H9 (cell line): ENCODE data around the gene PKN3. TPM values are rescaled to one million over a fixed set of nuclear protein-coding genes. Genes with fewer than 3 reads are reported as not detected.

ENCODE experiments used
- DNase-seq: peaks from one replicate; pipeline ENCODE4 v3.0.0-alpha.2; 2017
- H2AFZ ChIP-seq: one replicate; pipeline ENCODE4 v1.6.1; 2013; ENCODE audit warnings: mild to moderate bottlenecking, low read length, control low read depth, moderate library complexity
- H2AK5ac ChIP-seq: 2 replicates; pipeline ENCODE4 v1.6.1; 2013; ENCODE audit warnings: low read length, control low read depth, mixed read lengths; ENCODE audit not compliant: insufficient read length
- H2BK120ac ChIP-seq: one replicate; pipeline ENCODE4 v1.6.1; 2013; ENCODE audit warnings: low read depth, mild to moderate bottlenecking, low read length, control low read depth, inconsistent platforms; ENCODE audit not compliant: poor library complexity, severe bottlenecking
- H2BK12ac ChIP-seq: 2 replicates; pipeline ENCODE4 v1.6.1; 2013; ENCODE audit warnings: low read length, control low read depth, mixed read lengths, low read depth; ENCODE audit not compliant: insufficient read length
- H2BK15ac ChIP-seq: 2 replicates; pipeline ENCODE4 v1.6.1; 2013; ENCODE audit warnings: low read depth, low read length, control low read depth
- H2BK20ac ChIP-seq: one replicate; pipeline ENCODE4 v1.6.1; 2013; ENCODE audit warnings: low read depth, mild to moderate bottlenecking, low read length, control low read depth, inconsistent platforms; ENCODE audit not compliant: poor library complexity, severe bottlenecking
- H2BK5ac ChIP-seq: 2 replicates; pipeline ENCODE4 v1.6.1; 2013; ENCODE audit warnings: low read length, control low read depth, mixed read lengths; ENCODE audit not compliant: insufficient read length
- H3K14ac ChIP-seq: 2 replicates; pipeline ENCODE4 v1.6.1; 2013; ENCODE audit warnings: low read length, control low read depth; ENCODE audit not compliant: insufficient read depth
- H3K18ac ChIP-seq: 2 replicates; pipeline ENCODE4 v1.6.1; 2013; ENCODE audit warnings: low read depth, mild to moderate bottlenecking, mixed read lengths, low read length, control low read depth; ENCODE audit not compliant: insufficient read length
- H3K23ac ChIP-seq: 2 replicates; pipeline ENCODE4 v1.6.1; 2013; ENCODE audit warnings: low read length, control low read depth, mixed read lengths, low read depth; ENCODE audit not compliant: insufficient read length
- H3K23me2 ChIP-seq: 2 replicates; pipeline ENCODE4 v1.6.1; 2013; ENCODE audit warnings: low read depth, mild to moderate bottlenecking, mixed read lengths, low read length, control low read depth; ENCODE audit not compliant: insufficient read length, poor library complexity, severe bottlenecking
- H3K27ac ChIP-seq: 2 replicates; pipeline ENCODE4 v1.5.1; 2013; ENCODE audit warnings: low read length, control low read depth, mixed read lengths, low read depth; ENCODE audit not compliant: insufficient read length
- H3K27me3 ChIP-seq: 2 replicates; pipeline ENCODE4 v1.6.1; 2013; ENCODE audit warnings: low read length, control low read depth, inconsistent platforms; ENCODE audit not compliant: insufficient read depth
- H3K4ac ChIP-seq: 2 replicates; pipeline ENCODE4 v1.6.1; 2013; ENCODE audit warnings: low read depth, mild to moderate bottlenecking, control low read depth, inconsistent platforms, low read length, moderate library complexity
- H3K4me1 ChIP-seq: 2 replicates; pipeline ENCODE4 v1.6.1; 2013; ENCODE audit warnings: low read length, control low read depth, inconsistent platforms; ENCODE audit not compliant: insufficient read depth
- H3K4me2 ChIP-seq: 2 replicates; pipeline ENCODE4 v1.6.1; 2013; ENCODE audit warnings: low read length, control low read depth, mixed read lengths; ENCODE audit not compliant: insufficient read length, insufficient read depth
- H3K56ac ChIP-seq: 2 replicates; pipeline ENCODE4 v1.6.1; 2013; ENCODE audit warnings: low read depth, mild to moderate bottlenecking, mixed read lengths, low read length, control low read depth; ENCODE audit not compliant: insufficient read length
- H3K79me1 ChIP-seq: 2 replicates; pipeline ENCODE4 v1.6.1; 2013; ENCODE audit warnings: low read depth, mild to moderate bottlenecking, moderate library complexity, low read length, control low read depth, inconsistent platforms; ENCODE audit not compliant: insufficient read depth, poor library complexity, severe bottlenecking
- H3K79me2 ChIP-seq: 2 replicates; pipeline ENCODE4 v1.6.1; 2013; ENCODE audit warnings: low read length, control low read depth, inconsistent platforms; ENCODE audit not compliant: insufficient read depth
- H3K9ac ChIP-seq: 2 replicates; pipeline ENCODE4 v1.6.1; 2013; ENCODE audit warnings: low read length, control low read depth, mixed read lengths; ENCODE audit not compliant: insufficient read length; ENCODE audit errors: extremely low read depth
- H3K9me3 ChIP-seq: one replicate; pipeline ENCODE4 v1.6.1; 2013; ENCODE audit warnings: low read depth, low read length, inconsistent platforms; ENCODE audit not compliant: control insufficient read depth
- H3T11ph ChIP-seq: one replicate; pipeline ENCODE4 v1.6.1; 2013; ENCODE audit warnings: mild to moderate bottlenecking, low read length, control low read depth, inconsistent platforms
- H4K20me1 ChIP-seq: one replicate; pipeline ENCODE4 v1.6.1; 2013; ENCODE audit not compliant: control insufficient read depth, insufficient read length, insufficient read depth
- H4K5ac ChIP-seq: 2 replicates; pipeline ENCODE4 v1.6.1; 2013; ENCODE audit warnings: low read depth, mild to moderate bottlenecking, mixed read lengths, low read length, control low read depth; ENCODE audit not compliant: insufficient read length
- H4K8ac ChIP-seq: replicated peaks from 2 replicates; pipeline ENCODE4 v1.6.1; 2013; ENCODE audit warnings: low read length, control low read depth, mixed read lengths, low read depth; ENCODE audit not compliant: insufficient read length
- H4K91ac ChIP-seq: 2 replicates; pipeline ENCODE4 v1.6.1; 2013; ENCODE audit warnings: low read depth, mild to moderate bottlenecking, moderate library complexity, mixed read lengths, low read length, control low read depth; ENCODE audit not compliant: insufficient read length
- H3K27ac Mint-ChIP-seq, 3 experiments: 2 replicates in 2 of 3; 3 replicates in 1 of 3; pipeline ENCODE4 v1.8.0; 2020 to 2021; ENCODE audit warnings: mixed read lengths in 3 of 3, mild to moderate bottlenecking in 1 of 3, moderate library complexity in 1 of 3
- H3K27me3 Mint-ChIP-seq: 2 replicates; pipeline ENCODE4 v1.8.0; 2021; ENCODE audit warnings: low read depth, mild to moderate bottlenecking, moderate library complexity, mixed read lengths
- H3K36me3 Mint-ChIP-seq, 3 experiments: 2 replicates in 2 of 3; 3 replicates in 1 of 3; pipeline ENCODE4 v1.8.0; 2020 to 2021; ENCODE audit warnings: low read depth in 3 of 3, mixed read lengths in 3 of 3; ENCODE audit not compliant: insufficient read depth in 1 of 3
- H3K4me1 Mint-ChIP-seq, 2 experiments: 2 replicates each; pipeline ENCODE4 v1.8.0; 2020; ENCODE audit warnings: mixed read lengths in 2 of 2
- H3K4me3 Mint-ChIP-seq, 2 experiments: 2 replicates in 1 of 2; 3 replicates in 1 of 2; pipeline ENCODE4 v1.8.0; 2020 to 2021; ENCODE audit warnings: mild to moderate bottlenecking in 2 of 2, mixed read lengths in 2 of 2, moderate library complexity in 1 of 2
- H3K9me3 Mint-ChIP-seq, 2 experiments: 2 replicates in 1 of 2; 3 replicates in 1 of 2; pipeline ENCODE4 v1.8.0; 2020; ENCODE audit warnings: mild to moderate bottlenecking in 2 of 2, mixed read lengths in 2 of 2, moderate library complexity in 1 of 2
- CTCF ChIP-seq: fragments of 200-600 bp; sonication (generic); conservative IDR thresholded peaks from 3 replicates; pipeline ENCODE4 v1.8.0; 2021; ENCODE audit warnings: antibody characterized with exemption, mild to moderate bottlenecking
- WGBS: extraction: QIAGEN DNeasy Blood & Tissue Kit; methylation state at CpG from one replicate; pipeline ENCODE4 v1.1.7; 2013; ENCODE audit warnings: missing lambda C conversion rate, low lambda C conversion rate, mixed read lengths; ENCODE audit not compliant: insufficient read length; ENCODE audit errors: extremely low coverage; 5-methylcytosine and 5-hydroxymethylcytosine counted together
- total RNA-seq: library from RNA; stranded (reverse); gene quantifications from 2 replicates; pipeline ENCODE4 v1.2.1, GENCODE V29; 2021

Gene PKN3
- total RNA-seq, 1 experiment from 2014 or later = 25.0 TPM

- H3K36me3 Mint-ChIP-seq = peaks cover 0 to 4% (median 0%) of the 10 kb centered on the region in 3 experiments; a peak in 2 of 7 replicates
- peaks cover 7% of the 10 kb centered on the region for H3K23me2 ChIP-seq
- H3K27ac Mint-ChIP-seq = no peak overlapping the region
- peaks cover under 1% of the 10 kb centered on the region; the same call in 1 of the 2 replicates for H3K27me3 Mint-ChIP-seq
- H3K27ac ChIP-seq = no peak overlapping the region
- WGBS = no CpG with 5 or more reads among the region's 5 CpGs
- H3K4me3 Mint-ChIP-seq = peak overlapping the region; percentile 17 to 88; a peak in 3 of 5 replicates
- H3K4me1 Mint-ChIP-seq = peaks cover 2 to 7% of the 10 kb centered on the region in 2 experiments; a peak in 3 of 4 replicates
- H3K56ac ChIP-seq = no peak overlapping the region
- H3K9ac ChIP-seq = no peak overlapping the region
- TF ChIP-seq CTCF = no peak
- H3T11ph ChIP-seq = no peak overlapping the region
- H4K8ac ChIP-seq = no peak overlapping the region
- H4K5ac ChIP-seq = no peak overlapping the region
- no peak overlapping the region for H2BK120ac ChIP-seq
- no peak overlapping the region for H2BK5ac ChIP-seq
- no peak overlapping the region for H2AK5ac ChIP-seq
- H3K79me2 ChIP-seq = no peaks in the 10 kb centered on the region
- H2BK15ac ChIP-seq = no peak overlapping the region
- no peaks in the 10 kb centered on the region for H3K4me1 ChIP-seq
- H4K20me1 ChIP-seq = no peaks in the 10 kb centered on the region
- H3K14ac ChIP-seq = no peak overlapping the region
- no peak overlapping the region for H2BK20ac ChIP-seq
- no peak overlapping the region for H4K91ac ChIP-seq
- H2AFZ ChIP-seq = no peak overlapping the region
- H3K23ac ChIP-seq = no peak overlapping the region
- no peaks in the 10 kb centered on the region for H3K9me3 ChIP-seq
- no peak overlapping the region for H3K4me2 ChIP-seq
- H3K4ac ChIP-seq = no peak overlapping the region
- no peaks in the 10 kb centered on the region for H3K79me1 ChIP-seq
- peaks cover 2% of the 10 kb centered on the region in 2 experiments; a peak in 1 of 5 replicates for H3K9me3 Mint-ChIP-seq
- H3K18ac ChIP-seq = no peak overlapping the region
- no peak for DNase-seq
- H2BK12ac ChIP-seq = no peak overlapping the region
- H3K27me3 ChIP-seq = no peaks in the 10 kb centered on the region
Observed at GRCh38 chr9:128704356-128704670, 2.0 kb downstream of the PKN3 start.
